GM12878 (cell line): Measurements from ENCODE around the gene RPS2. TPM values are rescaled to one million over a fixed set of nuclear protein-coding genes. Genes with fewer than 3 reads are reported as not detected.

Experiments used
- ATAC-seq: fragments of 200-7000 bp; cut with Tn5 transposase; 3 replicates; pipeline ENCODE4 v1.9.1; 2020; ENCODE audit warnings: mild to moderate bottlenecking, moderate library complexity
- BruUV-seq: library from RNA; stranded (reverse); fragments of 400-500 nt; replicated peaks from 2 replicates; lab custom pipeline; 2021; lab: Mats Ljungman, UMichigan
- CTCF ChIA-PET: fragments of 300-600 bp; sonication (Branson Sonifier 250); formaldehyde crosslinking; extraction: SDS; loops from one replicate; lab custom pipeline; 2021; ENCODE audit warnings: inconsistent platforms; lab: Yijun Ruan, JAX
- POLR2A ChIA-PET: fragments of 350-600 bp; formaldehyde crosslinking; extraction: SDS; loops from one replicate; lab custom pipeline; 2021; ENCODE audit warnings: inconsistent platforms; lab: Charles Lee
- RAD21 ChIA-PET: fragments of 300-600 bp; sonication (Branson Sonifier 250); formaldehyde crosslinking; loops from one replicate; lab custom pipeline; 2023; ENCODE audit warnings: antibody characterized with exemption; ENCODE audit not compliant: unreplicated experiment; lab: Charles Lee
- SMC1A ChIA-PET: fragments of 300-600 bp; sonication (Branson Sonifier 250); formaldehyde crosslinking; loops from one replicate; lab custom pipeline; 2023; ENCODE audit not compliant: unreplicated experiment, uncharacterized antibody; lab: Charles Lee
- DNase-seq: peaks from one replicate; pipeline ENCODE4 v3.0.0-alpha.2; 2011; ENCODE audit warnings: low read depth, low spot score
- FAIRE-seq: peaks from 3 replicates; lab custom pipeline; 2011; peaks lifted over from hg19 to GRCh38; lab: Jason Lieb, UNC
- H2AFZ ChIP-seq: 2 replicates; pipeline ENCODE4 v1.6.0; 2011; ENCODE audit warnings: low read depth, low read length, control low read depth; ENCODE audit not compliant: control insufficient read depth
- H3K27ac ChIP-seq: 2 replicates; pipeline ENCODE4 v1.5.1; 2011; ENCODE audit warnings: control low read depth; ENCODE audit not compliant: control insufficient read depth, insufficient read depth
- H3K27me3 ChIP-seq, 2 experiments: replicated peaks in 1 of 2; 2 replicates each; pipeline versions ENCODE4 v1.6.0 to v1.6.1; 2011; ENCODE audit warnings: low read length in 1 of 2; ENCODE audit not compliant: control insufficient read depth in 2 of 2, insufficient read depth in 2 of 2
- H3K36me3 ChIP-seq, 2 experiments: 2 replicates each; pipeline ENCODE4 v1.5.1; 2011; ENCODE audit warnings: low read length in 1 of 2; ENCODE audit not compliant: control insufficient read depth in 2 of 2, insufficient read depth in 2 of 2
- H3K4me1 ChIP-seq: 2 replicates; pipeline ENCODE4 v1.6.1; 2011; ENCODE audit warnings: mild to moderate bottlenecking, low read length, moderate library complexity, mixed read lengths; ENCODE audit not compliant: control insufficient read depth, insufficient read depth
- H3K4me2 ChIP-seq: 2 replicates; pipeline ENCODE4 v1.6.0; 2011; ENCODE audit warnings: control low read depth; ENCODE audit not compliant: control insufficient read depth, insufficient read depth
- H3K4me3 ChIP-seq: fragments of 200-600 bp; sonication (generic); 2 replicates; pipeline ENCODE4 v1.5.1; 2016
- H3K79me2 ChIP-seq: 2 replicates; pipeline ENCODE4 v1.6.0; 2011; ENCODE audit warnings: low read length; ENCODE audit not compliant: control insufficient read depth, insufficient read depth
- H3K9ac ChIP-seq: 2 replicates; pipeline ENCODE4 v1.8.0; 2011; ENCODE audit warnings: low read length, control low read depth, mixed read lengths; ENCODE audit not compliant: control insufficient read depth, insufficient read depth
- H3K9me3 ChIP-seq: replicated peaks from 3 replicates; pipeline ENCODE4 v1.5.1; 2011; ENCODE audit warnings: mild to moderate bottlenecking, low read length; ENCODE audit not compliant: control insufficient read depth, insufficient read depth
- H4K20me1 ChIP-seq: 2 replicates; pipeline ENCODE4 v1.6.0; 2011; ENCODE audit not compliant: control insufficient read depth, insufficient read depth
- BACH1 ChIP-seq: fragments of 450-650 bp; IDR thresholded peaks from 2 replicates; pipeline ENCODE4 v1.6.1; 2017; ENCODE audit warnings: mild to moderate bottlenecking, borderline replicate concordance
- KAT2A ChIP-seq: conservative IDR thresholded peaks from 2 replicates; pipeline ENCODE4 v1.6.1; 2011; ENCODE audit warnings: low read depth, low read length; ENCODE audit not compliant: control insufficient read depth
- POLR2A ChIP-seq: IDR thresholded peaks from 2 replicates; pipeline ENCODE4 v1.6.1; 2011; ENCODE audit warnings: low read depth, mild to moderate bottlenecking, low read length
- RCOR1 ChIP-seq: conservative IDR thresholded peaks from 2 replicates; pipeline ENCODE4 v1.6.1; 2012; ENCODE audit warnings: low read depth, low read length, improper control_type of control experiment
- SIN3A ChIP-seq: IDR thresholded peaks from 2 replicates; pipeline ENCODE4 v1.6.1; 2012; ENCODE audit warnings: low read depth, low read length, improper control_type of control experiment
- TCF12 ChIP-seq: IDR thresholded peaks from 2 replicates; pipeline ENCODE4 v1.6.1; 2011; ENCODE audit warnings: low read depth, mild to moderate bottlenecking, low read length
- ZNF24 ChIP-seq: fragments of 450-650 bp; IDR thresholded peaks from 2 replicates; pipeline ENCODE4 v1.6.1; 2017; ENCODE audit warnings: antibody characterized with exemption, mild to moderate bottlenecking
- WGBS: methylation state at CpG from one replicate; pipeline ENCODE4 v1.1.6; 2016; ENCODE audit warnings: low lambda C conversion rate; ENCODE audit not compliant: insufficient replicate concordance, insufficient coverage; ENCODE audit errors: missing lambda C conversion rate; 5-methylcytosine and 5-hydroxymethylcytosine counted together
- in situ Hi-C: fragments of 300-500 bp; cut with MboI; formaldehyde crosslinking; loops from 9 replicates; pipeline ENCODE4 v1.14.3; 2018; ENCODE audit warnings: mixed read lengths
- intact Hi-C: fragments of 100-400 bp; cut with micrococcal nuclease; formaldehyde crosslinking; loops from one replicate; pipeline ENCODE4 v1.14.2; 2022; ENCODE audit not compliant: unreplicated experiment
- polyA plus RNA-seq, 11 experiments: library from polyadenylated mRNA; depleted of rRNA in 4 of 11; unstranded in 6 of 11; stranded (reverse) in 5 of 11; fragments of >200 nt; fragmentation: Nextera tagmentation in 4 of 11; fragmentation: Illumina TruSeq in 1 of 11; extraction: Ambion mirVana in 4 of 11; extraction: Trizol in 1 of 11; gene quantifications; 1 replicate in 1 of 11; 2 replicates in 10 of 11; pipeline versions ENCODE4 v1.2.1 to v1.2.3, GENCODE V29; 2011 to 2016; ENCODE audit warnings: inconsistent platforms in 2 of 11, missing spikeins in 2 of 11, low read depth in 1 of 11
- total RNA-seq, 4 experiments: library from RNA; depleted of rRNA in 3 of 4; stranded (reverse); fragments of >200 nt in 3 of 4; fragmentation: Illumina TruSeq in 1 of 4; extraction: Trizol in 1 of 4; gene quantifications; 2 replicates each; pipeline versions ENCODE4 v1.2.1 to v1.2.3, GENCODE V29; 2013 to 2021
- TF ChIP-seq, protein P1 (sequence below): fragments of 450-650 bp; IDR thresholded peaks from 2 replicates; pipeline ENCODE4 v1.6.1; 2018; ENCODE audit warnings: borderline replicate concordance, mild to moderate bottlenecking; ENCODE audit not compliant: partially characterized antibody
- TF ChIP-seq, protein P2 (sequence below): fragments of 450-650 bp; IDR thresholded peaks from 2 replicates; pipeline ENCODE4 v1.6.1; 2014; ENCODE audit warnings: mild to moderate bottlenecking

RPS2 gene
- total and polyA plus RNA-seq, 10 of the 15 experiments (the other 5 are each of a cell fraction or from before 2014, with no cell fraction given): 1,295 to 7,121 (median 3,933) TPM

DNA sequence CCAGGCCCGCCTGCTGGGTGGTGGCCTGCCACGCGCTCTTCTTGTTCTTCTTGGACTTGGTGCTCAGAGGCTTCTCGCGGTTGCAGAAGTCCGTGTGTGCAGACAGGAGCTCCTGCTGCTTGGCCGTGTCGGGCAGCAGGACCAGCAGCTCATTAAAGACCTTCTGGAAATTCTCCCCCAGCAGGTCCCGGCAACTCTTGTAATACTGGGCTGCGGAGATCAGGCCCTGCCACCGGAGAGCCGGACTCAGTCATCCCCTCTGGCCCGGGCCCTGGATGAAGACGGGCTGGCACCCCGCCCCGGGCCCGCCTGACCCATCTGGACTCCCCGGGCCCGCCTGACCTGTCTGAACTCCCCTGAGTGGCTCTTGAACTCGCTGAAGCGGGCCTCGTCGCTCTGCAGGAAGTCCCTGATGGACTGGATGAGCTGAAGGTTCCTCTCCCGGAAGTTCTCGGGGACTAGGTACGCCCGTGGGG, 33.8 kb upstream of the RPS2 start (continued):
- TF ChIP-seq, protein P1, sequence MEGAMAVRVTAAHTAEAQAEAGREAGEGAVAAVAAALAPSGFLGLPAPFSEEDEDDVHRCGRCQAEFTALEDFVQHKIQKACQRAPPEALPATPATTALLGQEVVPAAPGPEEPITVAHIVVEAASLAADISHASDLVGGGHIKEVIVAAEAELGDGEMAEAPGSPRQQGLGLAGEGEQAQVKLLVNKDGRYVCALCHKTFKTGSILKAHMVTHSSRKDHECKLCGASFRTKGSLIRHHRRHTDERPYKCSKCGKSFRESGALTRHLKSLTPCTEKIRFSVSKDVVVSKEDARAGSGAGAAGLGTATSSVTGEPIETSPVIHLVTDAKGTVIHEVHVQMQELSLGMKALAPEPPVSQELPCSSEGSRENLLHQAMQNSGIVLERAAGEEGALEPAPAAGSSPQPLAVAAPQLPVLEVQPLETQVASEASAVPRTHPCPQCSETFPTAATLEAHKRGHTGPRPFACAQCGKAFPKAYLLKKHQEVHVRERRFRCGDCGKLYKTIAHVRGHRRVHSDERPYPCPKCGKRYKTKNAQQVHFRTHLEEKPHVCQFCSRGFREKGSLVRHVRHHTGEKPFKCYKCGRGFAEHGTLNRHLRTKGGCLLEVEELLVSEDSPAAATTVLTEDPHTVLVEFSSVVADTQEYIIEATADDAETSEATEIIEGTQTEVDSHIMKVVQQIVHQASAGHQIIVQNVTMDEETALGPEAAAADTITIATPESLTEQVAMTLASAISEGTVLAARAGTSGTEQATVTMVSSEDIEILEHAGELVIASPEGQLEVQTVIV: no peak

DNA sequence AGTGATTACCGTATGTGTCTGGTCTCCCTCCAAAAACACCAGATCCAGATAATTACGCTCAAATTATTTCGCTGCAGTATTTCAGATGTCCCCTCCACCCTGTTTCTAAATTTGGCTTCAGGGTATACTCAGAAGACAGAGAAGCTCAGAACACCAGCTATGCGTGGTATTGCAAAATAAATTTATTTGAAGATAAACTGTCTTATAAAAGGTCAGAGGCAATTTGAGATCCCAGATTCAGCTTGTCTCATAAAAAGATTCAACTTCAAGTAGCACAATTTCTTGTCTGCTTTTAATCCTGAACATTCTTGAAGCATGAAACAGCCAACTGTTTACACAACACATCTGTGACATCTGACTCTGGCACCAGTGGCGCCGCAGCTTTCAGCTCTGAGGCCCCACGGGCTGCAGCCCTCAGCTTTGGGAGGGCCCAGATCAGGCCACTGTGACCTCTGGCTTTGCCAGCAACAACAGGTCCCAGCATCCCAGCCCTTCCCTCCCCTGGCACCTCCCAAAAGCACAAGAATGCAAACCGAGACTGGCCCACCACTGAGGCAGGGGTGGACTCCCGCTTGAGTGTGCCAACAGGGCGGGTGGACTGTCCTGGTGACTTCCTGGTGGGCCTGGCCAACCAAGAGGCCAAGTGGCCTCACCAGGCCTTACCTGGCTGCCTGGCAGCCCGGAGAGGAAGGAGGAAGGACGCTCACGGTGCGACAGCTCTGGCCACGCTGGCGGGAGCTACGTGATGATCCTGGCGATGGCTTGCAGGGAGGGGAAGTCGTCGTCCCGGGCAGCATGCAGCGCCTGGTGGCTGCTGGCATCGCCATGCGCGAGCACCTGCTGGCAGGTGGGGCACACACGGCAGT, 33.1 kb upstream of the RPS2 start:
- peaks cover 11% of the 10 kb centered on the region for H3K4me1 ChIP-seq
- FAIRE-seq (no peak), DNase-seq (no peak), ATAC-seq (no peak)
- intact Hi-C loops: no loop called here
- 91% methylated on average over 26 of the region's 26 CpGs for WGBS
- ChIA-PET CTCF (interaction anchor here (0.9 kb wide), 1 partner anchor 15 kb away, joined by 3 read pairs; no protein-coding TSS in a partner anchor), SMC1A (interaction anchor here (1.2 kb wide), 1 partner anchor 16 kb away, joined by 3 read pairs; the partner anchor contains the start of gene NOXO1), POLR2A (interaction anchor here (0.5 to 2.4 kb wide), 2 partner anchors 11 to 721 kb away, joined by 5 to 8 read pairs; no protein-coding TSS in a partner anchor), RAD21 (interaction anchor here (1.0 kb wide), 1 partner anchor 14 kb away, joined by 3 read pairs; the partner anchor contains the start of gene GFER)
- no peaks in the 10 kb centered on the region for H3K27me3 ChIP-seq
- no TSS peak for BruUV-seq
- no peak overlapping the region for H3K4me2 ChIP-seq
- H3K9ac ChIP-seq: no peak overlapping the region
- H2AFZ ChIP-seq: no peak overlapping the region
- no peak overlapping the region for H3K4me3 ChIP-seq
- in situ Hi-C loops: no loop called here
- H3K36me3 ChIP-seq: peaks cover 3 to 38% of the 10 kb centered on the region in 2 experiments
- no peak for TF ChIP-seq SIN3A
- TF ChIP-seq TCF12: no peak
- TF ChIP-seq POLR2A: 0 out of 2 replicates have a peak, but pooled peaks have one; percentile 21
- TF ChIP-seq, protein P2, sequence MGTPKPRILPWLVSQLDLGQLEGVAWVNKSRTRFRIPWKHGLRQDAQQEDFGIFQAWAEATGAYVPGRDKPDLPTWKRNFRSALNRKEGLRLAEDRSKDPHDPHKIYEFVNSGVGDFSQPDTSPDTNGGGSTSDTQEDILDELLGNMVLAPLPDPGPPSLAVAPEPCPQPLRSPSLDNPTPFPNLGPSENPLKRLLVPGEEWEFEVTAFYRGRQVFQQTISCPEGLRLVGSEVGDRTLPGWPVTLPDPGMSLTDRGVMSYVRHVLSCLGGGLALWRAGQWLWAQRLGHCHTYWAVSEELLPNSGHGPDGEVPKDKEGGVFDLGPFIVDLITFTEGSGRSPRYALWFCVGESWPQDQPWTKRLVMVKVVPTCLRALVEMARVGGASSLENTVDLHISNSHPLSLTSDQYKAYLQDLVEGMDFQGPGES: no peak
- no peak for TF ChIP-seq BACH1
- TF ChIP-seq ZNF24: no peak
- no peak for TF ChIP-seq RCOR1
- no peak for TF ChIP-seq KAT2A
- no peaks in the 10 kb centered on the region for H3K79me2 ChIP-seq
- no peak overlapping the region for H3K27ac ChIP-seq
- H3K9me3 ChIP-seq: no peaks in the 10 kb centered on the region; the same call in 2 of the 3 replicates
- no peaks in the 10 kb centered on the region for H4K20me1 ChIP-seq
